IPS-15b (cell line): ENCODE data around the gene TTC3.

Experiments used
- H3K27me3 ChIP-seq: one replicate; pipeline ENCODE4 v1.6.1; 2013; ENCODE audit warnings: low read length; ENCODE audit not compliant: control insufficient read depth, insufficient read depth
- H3K36me3 ChIP-seq: one replicate; pipeline ENCODE4 v1.6.1; 2013; ENCODE audit warnings: low read length; ENCODE audit not compliant: control insufficient read depth, insufficient read depth
- H3K4me1 ChIP-seq: one replicate; pipeline ENCODE4 v1.6.1; 2013; ENCODE audit warnings: mild to moderate bottlenecking, low read length; ENCODE audit not compliant: control insufficient read depth, insufficient read depth
- H3K4me3 ChIP-seq: one replicate; pipeline ENCODE4 v1.5.1; 2013; ENCODE audit warnings: low read depth, low read length
- H3K9ac ChIP-seq: one replicate; pipeline ENCODE4 v1.6.1; 2013; ENCODE audit warnings: low read depth, mild to moderate bottlenecking, low read length
- H3K9me3 ChIP-seq: one replicate; pipeline ENCODE4 v1.6.1; 2013; ENCODE audit warnings: mild to moderate bottlenecking, low read length; ENCODE audit not compliant: control insufficient read depth, insufficient read depth

TTC3 gene

DNA sequence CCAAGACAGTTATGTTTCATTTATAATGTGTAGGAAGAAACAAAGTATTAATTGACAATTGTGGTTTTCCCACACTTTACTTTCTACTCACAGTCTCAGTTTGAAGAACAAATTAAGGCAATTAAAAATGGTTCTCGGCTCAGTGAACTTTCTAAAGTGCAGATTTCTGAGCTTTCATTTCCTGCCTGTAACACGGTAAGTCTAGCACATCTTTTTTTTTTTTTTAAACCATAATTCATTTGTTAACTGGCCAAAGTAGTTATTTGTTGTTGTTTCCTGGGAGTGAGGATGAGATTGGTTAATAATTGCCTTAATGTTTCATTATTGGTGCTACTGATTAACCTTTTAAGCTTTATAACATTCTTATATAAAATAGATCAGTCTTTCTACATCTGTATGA, 119.0 kb downstream of the TTC3 start:
- Histone ChIP-seq H3K4me1 (no peaks in the 10 kb centered on the region), H3K9ac (no peak overlapping the region), H3K27me3 (no peaks in the 10 kb centered on the region), H3K36me3 (no peaks in the 10 kb centered on the region), H3K4me3 (no peak overlapping the region), H3K9me3 (no peaks in the 10 kb centered on the region)

DNA sequence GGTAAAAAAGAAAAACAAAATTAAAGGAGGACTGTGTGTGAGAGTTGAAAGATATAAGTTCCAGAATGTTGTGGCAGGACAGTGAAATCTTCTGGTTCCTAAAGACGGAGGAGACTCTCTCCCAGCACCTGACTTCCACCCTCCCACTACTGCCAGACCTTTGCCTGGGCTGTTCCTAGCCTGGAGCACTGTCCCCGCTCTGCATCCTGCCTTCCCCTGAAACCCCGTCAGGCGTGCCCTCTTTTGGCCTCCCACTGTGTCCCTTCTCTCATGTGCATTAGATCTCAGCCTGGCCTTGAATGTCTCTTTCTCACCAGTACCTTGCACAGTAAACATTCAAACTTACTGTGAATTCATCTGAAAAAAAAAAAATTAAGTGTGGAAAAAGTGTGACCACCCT, 120.0 kb downstream of the TTC3 start:
- Histone ChIP-seq H3K9ac (no peak overlapping the region), H3K4me3 (no peak overlapping the region), H3K9me3 (no peaks in the 10 kb centered on the region), H3K36me3 (peaks cover 3% of the 10 kb centered on the region), H3K4me1 (no peaks in the 10 kb centered on the region), H3K27me3 (no peaks in the 10 kb centered on the region)

DNA sequence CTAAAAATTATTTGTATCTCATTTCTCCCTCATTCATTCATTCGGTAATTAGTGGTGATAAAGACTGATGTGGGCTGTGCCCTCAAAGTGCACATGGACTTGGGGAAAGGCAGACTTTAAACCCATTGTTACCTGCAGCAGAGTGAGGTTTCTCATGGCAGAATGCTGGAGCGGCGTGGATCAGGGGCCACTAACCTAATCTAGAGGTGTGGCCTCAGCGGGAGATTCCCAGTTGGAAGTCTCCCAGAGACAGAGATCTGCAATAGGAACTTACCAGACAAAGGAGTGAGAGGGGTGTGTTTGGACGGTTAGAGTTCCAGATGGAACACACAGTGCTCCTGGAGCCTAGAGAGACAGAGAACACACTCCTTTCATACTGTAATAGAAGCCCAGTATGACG, 120.6 kb downstream of the TTC3 start:
- Histone ChIP-seq H3K4me1 (no peaks in the 10 kb centered on the region), H3K27me3 (no peaks in the 10 kb centered on the region), H3K9me3 (no peaks in the 10 kb centered on the region), H3K9ac (no peak overlapping the region), H3K4me3 (no peak overlapping the region), H3K36me3 (peaks cover 3% of the 10 kb centered on the region)

DNA sequence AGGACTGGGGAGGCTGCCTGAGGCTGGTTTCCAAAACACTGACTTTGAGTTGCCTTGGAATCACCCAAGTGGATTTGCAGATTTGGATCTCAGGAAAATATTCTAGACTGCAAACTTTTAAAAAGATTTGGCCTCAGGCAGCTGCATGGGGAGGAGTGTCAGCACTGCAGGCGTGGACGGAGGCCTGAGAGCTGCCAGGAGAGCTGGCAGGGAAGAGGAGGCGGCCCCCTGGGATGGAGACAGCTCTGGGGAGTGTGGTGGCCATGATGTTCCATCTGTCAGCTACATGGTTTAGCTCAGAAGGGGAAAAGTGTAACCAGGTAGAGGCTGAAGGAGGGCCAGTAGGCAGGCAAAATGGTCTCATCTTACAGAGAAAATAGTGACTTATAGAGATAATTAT, 122.0 kb downstream of the TTC3 start:
- Histone ChIP-seq H3K9me3 (no peaks in the 10 kb centered on the region), H3K9ac (no peak overlapping the region), H3K4me1 (no peaks in the 10 kb centered on the region), H3K27me3 (no peaks in the 10 kb centered on the region), H3K4me3 (no peak overlapping the region), H3K36me3 (peaks cover 3% of the 10 kb centered on the region)

DNA sequence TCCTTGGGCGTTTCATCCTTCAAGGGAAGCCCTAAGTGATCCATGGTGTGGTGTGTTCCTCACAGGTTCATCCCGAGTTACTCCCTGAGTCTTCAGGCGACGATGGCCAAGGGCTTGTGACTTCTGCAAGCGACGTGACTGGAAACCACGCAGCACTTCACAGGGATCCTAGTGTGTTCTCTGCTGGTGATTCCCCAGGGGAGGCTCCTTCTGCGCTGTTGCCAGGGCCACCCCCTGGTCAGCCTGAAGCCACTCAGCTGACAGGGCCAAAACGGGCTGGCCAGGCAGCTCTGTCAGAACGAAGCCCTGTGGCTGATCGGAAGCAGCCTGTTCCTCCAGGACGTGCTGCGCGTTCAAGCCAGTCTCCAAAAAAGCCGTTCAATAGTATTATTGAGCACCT, 122.6 kb downstream of the TTC3 start:
- Histone ChIP-seq H3K36me3 (peaks cover 3% of the 10 kb centered on the region), H3K9me3 (no peaks in the 10 kb centered on the region), H3K9ac (no peak overlapping the region), H3K4me1 (no peaks in the 10 kb centered on the region), H3K4me3 (no peak overlapping the region), H3K27me3 (no peaks in the 10 kb centered on the region)

DNA sequence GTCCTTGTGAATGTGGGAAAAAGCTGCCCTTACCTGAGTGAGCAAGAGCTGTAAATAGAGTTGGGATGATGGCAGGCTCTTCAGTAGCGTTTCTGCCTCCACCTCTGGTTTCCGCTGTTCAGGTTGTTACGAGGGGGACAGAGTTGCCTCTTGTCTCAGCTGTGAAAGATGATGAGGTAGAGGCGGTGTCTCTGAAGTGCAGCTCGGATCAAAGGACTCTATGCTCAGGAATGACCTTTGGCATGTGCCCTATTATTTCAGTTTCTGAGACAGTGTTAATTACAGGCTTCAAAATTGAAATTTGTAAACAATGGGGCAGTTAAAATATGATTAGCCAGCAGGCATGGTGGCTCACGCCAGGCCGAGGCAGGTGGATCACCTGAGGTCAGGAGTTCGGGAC, 123.8 kb downstream of the TTC3 start:
- Histone ChIP-seq H3K9ac (no peak overlapping the region), H3K9me3 (no peaks in the 10 kb centered on the region), H3K36me3 (peaks cover 9% of the 10 kb centered on the region), H3K27me3 (no peaks in the 10 kb centered on the region), H3K4me1 (no peaks in the 10 kb centered on the region), H3K4me3 (no peak overlapping the region)

DNA sequence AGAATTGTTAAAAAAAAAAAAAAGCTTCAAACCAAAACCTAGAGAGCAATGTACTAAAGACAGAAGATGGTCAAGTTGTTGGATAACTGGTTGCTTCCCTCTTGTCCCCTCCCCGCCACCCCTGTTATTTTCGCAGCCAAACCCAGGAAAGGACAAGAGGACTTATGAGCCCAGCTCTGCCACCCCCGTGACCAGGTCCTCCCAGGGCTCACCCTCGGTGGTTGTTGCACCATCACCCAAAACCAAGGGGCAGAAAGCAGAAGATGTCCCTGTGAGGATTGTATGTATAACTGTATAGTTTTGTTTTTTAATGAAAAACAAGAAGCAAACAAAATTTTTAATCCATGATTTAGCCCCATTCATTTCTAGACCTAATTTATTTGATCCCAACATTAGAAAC, 124.7 kb downstream of the TTC3 start:
- Histone ChIP-seq H3K9me3 (no peaks in the 10 kb centered on the region), H3K9ac (no peak overlapping the region), H3K36me3 (peaks cover 9% of the 10 kb centered on the region), H3K4me1 (peaks cover 3% of the 10 kb centered on the region), H3K27me3 (no peaks in the 10 kb centered on the region), H3K4me3 (no peak overlapping the region)

DNA sequence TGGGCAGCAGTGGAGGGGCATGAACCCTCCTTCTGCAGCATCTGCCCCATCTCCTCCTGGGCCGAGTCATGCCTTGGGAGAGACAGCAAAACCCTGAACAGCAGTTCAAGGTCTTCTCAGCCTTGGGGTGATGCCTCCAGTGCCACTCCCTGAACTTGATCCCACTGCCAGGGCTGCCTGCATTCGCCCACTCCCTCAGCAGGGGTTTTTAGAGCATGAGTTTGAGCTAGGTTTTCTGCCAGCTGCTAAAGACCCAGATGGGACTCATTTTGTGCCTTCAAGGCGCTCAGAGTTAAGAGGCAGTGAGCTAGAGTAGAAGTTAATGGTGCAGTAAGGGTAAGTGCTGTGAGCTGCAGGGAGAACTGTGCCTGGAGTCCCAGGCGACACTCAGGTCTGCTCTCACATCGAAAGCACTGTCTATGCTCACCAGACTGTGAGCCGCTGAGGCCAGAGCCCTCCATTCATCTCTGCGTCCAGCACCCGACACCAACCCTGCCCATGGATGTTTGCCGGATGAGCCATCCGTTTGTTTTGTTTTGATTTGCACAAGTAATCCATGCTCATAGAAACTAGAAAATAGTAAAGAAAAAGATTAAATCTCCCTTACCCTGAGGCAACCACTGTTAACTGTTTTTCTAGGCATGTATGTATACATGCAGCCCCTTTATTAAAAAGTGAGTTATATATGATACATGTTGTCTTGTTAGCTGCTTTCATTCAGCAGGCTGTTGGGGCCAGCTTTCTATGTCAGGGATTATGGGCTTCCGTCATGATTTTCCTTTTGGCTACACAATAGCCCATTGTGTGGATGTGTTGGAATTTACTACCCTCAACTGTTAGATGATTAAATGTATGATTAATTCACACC, 126.2 kb downstream of the TTC3 start:
- Histone ChIP-seq H3K9ac (no peak overlapping the region), H3K27me3 (no peaks in the 10 kb centered on the region), H3K4me3 (no peak overlapping the region), H3K4me1 (peaks cover 4% of the 10 kb centered on the region), H3K36me3 (peaks cover 9% of the 10 kb centered on the region), H3K9me3 (no peaks in the 10 kb centered on the region)

DNA sequence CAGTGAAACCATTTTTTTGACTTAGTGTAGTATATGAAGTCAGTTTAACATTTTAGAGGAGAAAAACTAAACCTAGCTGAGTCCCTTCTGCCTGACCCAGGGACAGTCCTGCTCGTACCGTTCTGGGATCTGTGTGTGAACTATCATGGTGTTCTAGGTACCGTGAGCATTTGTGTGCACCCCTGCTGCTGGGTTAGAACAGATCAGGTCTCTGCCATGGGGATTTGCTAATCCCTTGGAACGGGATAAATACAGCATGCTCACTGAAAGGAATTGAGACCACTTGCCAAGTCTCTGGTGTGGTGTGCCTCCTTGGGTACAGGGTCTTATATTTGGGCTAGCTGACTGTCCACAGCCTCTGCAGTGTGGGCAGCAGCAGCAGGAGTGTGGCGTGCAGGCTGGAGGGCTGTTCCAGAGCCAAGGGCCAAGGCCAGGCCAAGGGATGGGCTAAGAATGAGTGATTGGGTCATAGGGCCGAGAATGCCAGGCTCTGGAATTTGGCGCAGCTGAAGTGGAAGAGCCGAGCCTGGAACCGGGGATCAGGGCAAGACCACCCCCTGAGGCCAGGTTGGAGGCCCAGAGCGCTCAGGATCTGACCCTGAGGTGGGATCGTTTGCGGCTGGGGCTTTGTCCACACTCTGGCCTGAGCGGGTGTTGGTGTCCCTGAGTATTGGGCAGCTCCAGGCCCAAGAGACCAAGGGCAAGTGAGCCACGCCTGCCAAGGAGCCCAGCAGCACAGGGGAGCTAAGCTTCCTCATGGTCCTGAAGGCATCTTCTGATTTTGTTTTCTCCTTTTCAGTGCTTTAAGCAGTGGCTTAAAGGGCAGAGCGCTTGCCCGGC, 127.8 kb downstream of the TTC3 start:
- Histone ChIP-seq H3K9ac (no peak overlapping the region), H3K9me3 (no peaks in the 10 kb centered on the region), H3K4me3 (no peak overlapping the region), H3K4me1 (peaks cover 4% of the 10 kb centered on the region), H3K27me3 (no peaks in the 10 kb centered on the region), H3K36me3 (peaks cover 9% of the 10 kb centered on the region)

DNA sequence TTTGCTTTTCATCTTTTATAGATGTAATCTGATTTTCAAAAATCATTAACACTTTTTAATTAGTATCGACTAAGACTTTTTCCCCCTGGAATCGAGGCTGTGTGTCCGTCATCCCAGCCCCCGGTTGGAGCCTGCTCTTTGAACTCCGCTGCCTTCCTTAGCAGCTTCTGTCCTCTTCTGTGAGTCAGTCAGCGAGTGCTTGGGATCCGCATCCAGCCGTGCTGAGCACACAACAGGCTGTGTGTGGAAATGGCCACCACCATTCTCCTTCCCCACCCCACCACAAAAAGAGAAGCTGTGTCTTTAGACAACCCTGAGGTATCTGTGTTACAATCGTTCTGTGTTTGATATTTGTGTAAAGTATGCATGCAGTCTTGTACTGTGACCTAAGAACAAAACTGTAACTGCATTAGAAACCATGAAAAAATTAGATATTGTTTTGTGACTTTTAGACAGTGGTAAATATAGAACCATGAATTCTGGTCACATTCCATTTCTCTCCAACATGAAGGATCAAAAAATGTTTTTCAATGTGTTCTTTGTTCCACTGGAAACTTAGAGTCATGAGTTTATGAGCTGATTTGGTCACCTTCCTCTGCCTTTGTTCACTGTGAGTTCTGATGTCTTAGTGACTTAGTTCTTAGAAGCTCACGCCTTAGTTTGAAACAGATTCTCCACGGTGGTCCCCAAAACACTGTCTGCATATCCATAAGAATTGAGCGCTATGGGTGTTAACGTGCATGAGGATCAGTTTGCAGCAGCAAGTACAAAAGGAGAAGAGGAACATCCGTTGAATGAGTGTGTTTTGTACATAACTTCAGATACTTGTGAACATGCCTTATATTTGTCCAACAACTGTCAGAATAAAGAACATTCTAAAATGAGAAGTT, 129.4 kb downstream of the TTC3 start:
- Histone ChIP-seq H3K36me3 (peaks cover 9% of the 10 kb centered on the region), H3K9ac (no peak overlapping the region), H3K27me3 (no peaks in the 10 kb centered on the region), H3K9me3 (no peaks in the 10 kb centered on the region), H3K4me1 (peaks cover 4% of the 10 kb centered on the region), H3K4me3 (no peak overlapping the region)

DNA sequence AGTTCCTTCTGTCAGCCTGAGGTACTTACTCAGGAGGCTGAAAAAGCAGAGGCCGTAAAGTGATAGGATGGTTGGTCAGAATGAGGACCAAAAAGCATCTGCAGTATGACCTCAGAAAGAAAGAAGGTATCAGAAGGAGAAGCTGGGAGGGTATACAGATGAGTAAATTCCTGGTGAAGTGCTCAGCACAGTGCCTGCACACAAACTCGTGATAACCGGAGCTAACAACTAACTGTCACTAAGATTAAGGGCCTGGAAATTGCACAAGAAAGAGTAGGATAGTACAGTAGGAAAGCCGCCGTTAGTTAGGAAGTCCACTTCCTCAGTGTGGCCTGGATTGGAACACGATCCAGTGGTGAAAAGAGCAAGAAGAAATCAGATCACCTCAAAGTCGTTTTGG, 131.5 kb downstream of the TTC3 start:
- no peak overlapping the region for H3K9ac ChIP-seq
- H3K36me3 ChIP-seq: peaks cover 7% of the 10 kb centered on the region
- no peak overlapping the region for H3K4me3 ChIP-seq
- peaks cover under 1% of the 10 kb centered on the region for H3K9me3 ChIP-seq
- H3K4me1 ChIP-seq: peaks cover 4% of the 10 kb centered on the region
- H3K27me3 ChIP-seq: no peaks in the 10 kb centered on the region
